GM19240 (cell line): ENCODE data around the gene EDN2.

Experiments
- DNase-seq: peaks from one replicate; pipeline ENCODE4 v3.0.0; 2011; ENCODE audit warnings: low spot score; ENCODE audit not compliant: insufficient read length

EDN2 gene

GRCh38 chr1:41465741-41466140 is 18.7 kb downstream of the EDN2 start:
- DNase-seq = no peak

- DNase-seq = no peak
Observed at GRCh38 chr1:41464885-41465284, 19.6 kb downstream of the EDN2 start.

GRCh38 chr1:41463516-41463915 is 21.0 kb downstream of the EDN2 start:
- no peak for DNase-seq

DNA sequence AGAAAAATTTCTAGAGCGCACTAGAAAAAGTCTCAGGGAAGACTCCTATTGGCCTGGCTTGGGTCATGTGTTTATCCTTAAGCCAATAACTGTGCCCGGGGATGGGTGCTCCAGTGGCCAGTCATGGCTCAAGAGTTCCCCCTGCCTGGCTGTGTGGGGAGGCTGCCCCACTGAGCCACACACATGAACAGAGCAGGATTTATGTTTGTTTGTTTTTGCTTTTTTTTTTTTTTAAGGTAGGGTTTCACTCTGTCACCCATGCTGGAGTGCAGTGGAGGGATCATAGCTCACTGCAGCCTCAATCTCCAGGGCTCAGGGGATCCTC is 21.8 kb downstream of the EDN2 start:
- DNase-seq = no peak

DNA sequence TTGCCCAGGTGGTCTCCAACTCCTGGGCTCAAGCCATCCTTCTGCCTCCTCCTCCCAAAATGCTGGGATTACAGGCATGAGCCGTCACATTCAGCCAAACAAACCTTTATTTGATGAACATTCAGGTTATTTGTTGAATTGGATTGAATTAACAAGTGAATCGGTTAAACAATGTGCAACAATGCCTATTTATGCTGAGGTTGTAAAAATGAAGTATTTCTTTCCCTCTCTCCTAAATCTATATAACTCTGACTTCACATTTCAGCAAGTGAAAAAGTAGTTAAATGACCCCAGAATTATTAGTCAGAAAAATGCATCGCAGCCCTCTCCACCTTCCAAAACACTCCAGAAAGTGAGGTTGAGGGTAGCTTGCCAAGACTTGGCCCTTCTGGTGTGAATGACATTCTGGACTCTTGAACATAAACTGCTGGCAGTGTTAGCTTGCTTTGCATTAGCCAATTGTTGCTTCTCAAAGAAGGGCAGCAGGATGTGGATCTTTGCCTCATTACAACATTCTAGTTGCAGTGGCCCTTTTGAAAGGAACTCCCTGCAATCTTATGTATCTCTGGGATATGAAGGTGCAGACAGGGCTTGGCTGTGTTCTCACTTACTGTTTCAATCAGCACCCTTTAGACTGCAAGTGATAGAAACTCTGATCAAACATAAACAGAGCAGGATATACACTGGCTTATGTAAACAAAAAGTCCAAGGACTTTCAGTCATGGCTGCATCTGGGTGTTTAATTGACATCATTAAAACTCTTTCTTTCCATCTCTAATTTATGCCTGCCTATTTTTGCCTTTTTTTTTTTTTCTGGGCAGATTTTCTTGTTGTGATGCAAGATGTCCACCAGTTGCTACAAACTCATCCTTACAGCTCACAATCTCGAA is 22.4 kb downstream of the EDN2 start:
- DNase-seq = no peak

- DNase-seq = no peak
Observed at GRCh38 chr1:41456847-41457540, 27.5 kb downstream of the EDN2 start.

DNA sequence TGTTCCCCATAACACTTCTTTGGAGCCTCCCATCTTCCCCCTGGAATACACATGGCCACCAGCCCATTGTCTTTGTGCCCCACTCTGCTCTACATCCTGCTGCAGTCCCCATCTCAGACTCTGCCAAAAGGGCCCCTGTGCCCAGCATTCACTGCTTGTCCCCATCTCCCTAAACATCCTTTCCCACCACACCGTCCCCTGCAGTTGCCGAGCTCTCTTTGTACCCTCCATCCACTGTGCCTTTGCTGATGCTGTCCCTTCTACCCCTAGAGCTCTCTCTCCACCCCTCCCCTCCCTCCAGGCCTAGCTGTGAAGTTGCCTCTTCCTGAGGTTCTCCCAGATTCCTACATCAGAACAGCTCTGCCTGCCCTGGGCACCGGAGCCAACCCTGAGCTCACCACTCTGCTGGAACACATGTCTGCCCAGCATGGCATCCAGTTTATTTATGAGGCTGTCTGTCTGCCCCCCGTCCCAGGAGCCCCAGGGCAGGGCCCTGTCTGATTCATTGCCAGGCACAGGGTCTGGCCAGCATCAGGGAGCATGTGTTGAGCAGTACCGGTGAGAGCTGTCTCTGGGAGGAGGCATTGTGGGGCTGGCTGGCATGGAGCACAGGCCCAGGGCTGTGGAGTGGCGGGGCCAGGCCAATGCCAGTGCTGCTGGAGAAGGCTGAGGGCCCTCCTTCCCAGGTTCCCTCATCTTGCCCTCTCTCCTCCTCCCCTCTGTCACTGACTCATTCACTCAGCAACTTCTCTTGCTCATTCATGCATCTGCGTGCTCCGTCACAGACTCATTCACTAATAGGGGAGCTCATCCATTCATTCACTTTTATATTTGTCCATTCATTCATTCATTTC is 28.8 kb downstream of the EDN2 start:
- DNase-seq = no peak

- no peak for DNase-seq
Observed at GRCh38 chr1:41454406-41454805, 30.1 kb downstream of the EDN2 start.

DNA sequence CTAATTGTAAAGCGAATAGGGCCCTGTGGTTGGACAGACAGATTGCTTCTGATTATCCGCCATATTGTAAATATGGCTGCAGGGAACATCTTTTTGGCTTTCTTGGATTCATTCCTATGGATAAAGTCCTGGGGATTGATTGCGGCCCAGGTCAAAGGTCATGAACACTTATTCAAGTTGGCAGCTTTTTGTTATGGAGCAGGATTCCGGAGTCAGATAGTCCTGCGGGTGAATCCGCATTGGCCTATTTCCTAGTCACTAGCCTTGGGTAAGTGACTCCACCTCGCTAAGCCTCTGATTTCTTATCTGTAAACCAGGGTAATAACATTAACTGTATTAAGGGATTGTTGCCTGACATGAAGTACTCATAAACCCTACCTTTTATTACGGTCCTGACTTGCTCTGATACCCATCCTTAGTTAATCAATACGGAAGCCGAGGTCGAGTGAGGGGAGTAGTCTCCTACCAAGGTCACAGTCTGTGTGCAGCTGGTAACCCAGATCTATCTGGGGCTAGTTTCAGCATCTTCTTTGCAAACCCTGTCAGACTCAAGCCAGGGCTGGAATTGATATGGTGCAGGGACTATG is 31.7 kb downstream of the EDN2 start:
- DNase-seq = no peak

DNA sequence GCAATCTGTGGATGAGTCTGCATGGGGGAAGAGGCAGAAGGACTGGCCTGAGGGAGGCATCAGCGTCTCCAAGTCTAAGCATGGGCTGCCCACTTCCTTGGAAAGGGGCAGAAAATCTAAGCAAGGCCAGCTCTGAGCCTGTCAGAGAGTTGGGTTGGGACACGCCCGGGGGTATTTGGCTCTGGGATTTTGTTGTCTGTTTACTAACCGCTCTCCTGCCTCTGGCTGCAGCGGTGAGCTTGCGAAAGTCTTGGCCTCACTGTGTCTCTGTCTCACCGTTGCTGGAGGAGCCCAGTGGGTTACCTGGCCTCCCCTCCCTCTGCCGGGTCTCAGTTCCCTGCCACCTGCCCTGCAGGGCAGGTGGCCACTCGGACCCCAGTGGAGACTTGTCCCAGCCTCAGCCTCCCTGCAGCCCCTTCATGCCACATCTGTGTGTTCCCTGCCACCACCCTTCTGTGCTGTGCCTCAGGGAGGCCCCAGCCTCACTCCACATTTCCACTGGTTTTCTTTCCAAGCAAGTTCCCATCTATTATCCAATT is 33.7 kb downstream of the EDN2 start:
- no peak for DNase-seq

DNA sequence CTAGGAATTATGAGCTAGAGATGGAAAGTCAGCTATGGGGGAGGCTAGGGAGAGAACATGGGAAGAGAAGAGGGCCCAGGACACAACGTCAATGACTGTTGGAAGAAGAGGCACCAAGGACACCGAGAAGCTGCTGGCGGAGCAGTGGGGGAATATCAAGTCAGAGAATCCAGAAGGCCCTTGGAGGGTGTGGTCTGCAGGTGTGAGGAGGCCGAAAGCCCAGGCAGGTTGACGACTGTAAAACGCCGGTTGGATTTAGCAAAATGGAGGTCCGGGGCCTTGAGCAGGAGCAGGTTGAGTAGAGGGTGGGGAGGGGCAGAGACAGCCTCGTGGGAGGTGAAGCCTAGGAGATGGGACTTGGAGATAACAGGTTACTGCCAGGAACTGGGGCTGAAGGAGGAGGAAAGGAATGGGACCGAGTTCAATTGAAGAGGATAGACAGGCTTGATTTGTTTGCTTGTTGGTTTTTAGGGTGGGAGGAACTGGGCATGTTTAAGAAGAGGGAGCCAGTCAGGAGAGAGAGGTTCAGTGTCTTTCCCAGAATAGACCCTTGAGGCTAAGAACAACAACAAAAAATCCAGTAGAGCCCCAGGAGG is 35.1 kb downstream of the EDN2 start:
- DNase-seq = no peak

DNA sequence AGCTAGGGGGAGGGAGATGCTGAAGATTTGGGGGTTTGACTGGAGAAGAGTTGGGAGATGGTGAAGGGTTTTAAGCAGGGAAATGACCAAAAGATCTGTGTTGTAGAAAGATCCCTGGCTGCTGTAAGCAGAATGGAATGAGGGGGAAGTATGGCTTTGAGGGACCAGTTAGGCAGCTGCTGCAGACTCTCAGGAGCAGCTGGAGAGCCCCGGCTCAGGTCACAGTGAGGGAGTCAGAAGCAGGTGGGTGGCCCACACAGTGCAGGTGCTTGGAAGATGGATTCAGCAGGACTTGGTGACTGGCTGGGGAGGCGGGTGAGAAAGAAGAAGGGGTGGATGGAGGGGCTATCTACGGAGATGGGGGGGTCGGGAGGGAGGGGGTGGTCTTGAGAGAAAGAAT is 35.7 kb downstream of the EDN2 start:
- no peak for DNase-seq

GRCh38 chr1:41447995-41448770 is 36.3 kb downstream of the EDN2 start:
- DNase-seq = no peak

GRCh38 chr1:41446851-41447610 is 37.5 kb downstream of the EDN2 start:
- DNase-seq = no peak

- no peak for DNase-seq
Observed at GRCh38 chr1:41444785-41445184, 39.7 kb downstream of the EDN2 start.

GRCh38 chr1:41444246-41444645 is 40.2 kb downstream of the EDN2 start:
- DNase-seq = no peak

DNA sequence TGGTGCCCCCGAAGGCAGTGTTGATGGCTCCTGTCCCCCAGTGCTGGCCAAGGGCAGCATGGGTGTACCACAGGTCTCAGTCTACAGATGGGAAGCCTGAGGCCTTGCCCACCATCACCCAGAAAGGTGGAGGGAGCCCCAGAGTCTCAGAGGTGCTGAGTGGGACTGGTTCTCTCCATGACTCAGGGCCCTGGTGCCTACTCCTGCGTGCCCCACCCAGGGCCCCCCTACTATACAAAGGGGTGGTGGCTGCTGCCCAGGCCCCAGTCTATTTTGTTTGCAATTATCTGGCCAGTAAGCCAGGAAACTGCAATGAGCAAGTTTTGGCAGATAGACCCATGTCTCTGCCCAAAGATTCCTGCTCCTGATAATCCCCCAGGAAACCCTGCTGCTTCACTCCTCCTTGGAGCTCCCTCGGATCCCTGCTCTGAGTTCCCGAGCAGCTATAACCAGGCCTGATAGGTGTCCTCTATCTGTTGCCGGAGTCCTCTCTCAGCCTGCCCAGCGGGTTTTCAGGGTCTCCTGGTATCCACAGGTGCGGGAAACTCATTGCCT is 41.7 kb downstream of the EDN2 start:
- no peak for DNase-seq

- DNase-seq = no peak
Observed at GRCh38 chr1:41440321-41441085, 44.0 kb downstream of the EDN2 start.
